Right atrium auricular region (tissue), 2 donors: Measurements from ENCODE around the gene MSRB3. TPM values are rescaled to one million over a fixed set of nuclear protein-coding genes. Genes with fewer than 3 reads are reported as not detected.

Experiments used
- DNase-seq: peaks from one replicate; pipeline ENCODE4 v3.0.0-alpha.2; 2019; ENCODE audit warnings: low spot score
- H3K27ac ChIP-seq, 2 donors: fragments of 200-600 bp; sonication (generic); 1 replicate in 1 of 2; 2 replicates in 1 of 2; pipeline ENCODE4 v1.5.1; 2016 to 2019
- H3K27me3 ChIP-seq, 2 donors: fragments of 200-600 bp; sonication (generic); one replicate each; pipeline versions ENCODE4 v1.5.1 to v1.6.0; 2017 to 2019
- H3K36me3 ChIP-seq: fragments of 200-600 bp; sonication (generic); one replicate; pipeline ENCODE4 v1.5.1; 2016
- H3K4me1 ChIP-seq, 2 donors: fragments of 200-600 bp; sonication (generic); one replicate each; pipeline versions ENCODE4 v1.5.1 to v1.6.0; 2017 to 2019
- H3K4me3 ChIP-seq, 2 donors: fragments of 200-600 bp; sonication (generic); 1 replicate in 1 of 2; 2 replicates in 1 of 2; pipeline ENCODE4 v1.5.1; 2017 to 2019; ENCODE audit warnings: mild to moderate bottlenecking in 1 of 2, moderate library complexity in 1 of 2
- H3K9me3 ChIP-seq, 2 donors: fragments of 200-600 bp; sonication (generic); one replicate each; pipeline ENCODE4 v1.5.1; 2019
- CTCF ChIP-seq, 2 donors: fragments of 200-600 bp; sonication (generic); IDR thresholded peaks; one replicate each; pipeline ENCODE4 v1.5.1; 2019; ENCODE audit warnings: antibody characterized with exemption in 2 of 2
- total RNA-seq, 2 donors: library from RNA; depleted of rRNA; stranded (reverse); fragments of >200 nt; gene quantifications; one replicate each; pipeline ENCODE4 v1.1.0, GENCODE V29; 2016

Gene MSRB3
- total RNA-seq, 2 donors from 2014 or later: 98.3 to 108 TPM

- peaks cover 2 to 25% of the 10 kb centered on the region in 2 donors for H3K4me1 ChIP-seq
- H3K27ac ChIP-seq: peak overlapping the region in 1 of 2 donors; percentile 25
- no peaks in the 10 kb centered on the region for H3K36me3 ChIP-seq
- peak; percentile 62 for DNase-seq
- no peak for TF ChIP-seq CTCF (IDR thresholded peaks at IDR 0.05)
- H3K9me3 ChIP-seq: no peaks in the 10 kb centered on the region
- H3K27me3 ChIP-seq: no peaks in the 10 kb centered on the region
- no peak overlapping the region for H3K4me3 ChIP-seq
Measured at GRCh38 chr12:65510584-65511050, 232.1 kb downstream of the MSRB3 start.

- no peak for TF ChIP-seq CTCF (IDR thresholded peaks at IDR 0.05)
- no peaks in the 10 kb centered on the region for H3K36me3 ChIP-seq
- no peaks in the 10 kb centered on the region for H3K27me3 ChIP-seq
- no peaks in the 10 kb centered on the region for H3K9me3 ChIP-seq
- no peak overlapping the region for H3K4me3 ChIP-seq
- no peak for DNase-seq
- H3K27ac ChIP-seq: peak overlapping the region in 1 of 2 donors; percentile 25
- H3K4me1 ChIP-seq: peaks cover 2 to 25% of the 10 kb centered on the region in 2 donors
Measured at GRCh38 chr12:65511134-65511834, 232.8 kb downstream of the MSRB3 start.

GRCh38 chr12:65511912-65512311 lies 233.4 kb downstream of the MSRB3 start:
- Histone ChIP-seq H3K36me3 (no peaks in the 10 kb centered on the region), H3K27me3 (no peaks in the 10 kb centered on the region), H3K27ac (no peak overlapping the region), H3K4me3 (no peak overlapping the region), H3K4me1 (peaks cover 2 to 25% of the 10 kb centered on the region in 2 donors), H3K9me3 (no peaks in the 10 kb centered on the region)
- DNase-seq: no peak
- TF ChIP-seq CTCF (IDR thresholded peaks at IDR 0.05): no peak

Other genes starting within 250 kb of the MSRB3 start
- under 1 TPM in 1 of 2 donors, not detected in 1; 0.28 TPM for gene WIF1, start 157.4 kb upstream of the MSRB3 start, total RNA-seq
- gene LEMD3, start 109.1 kb upstream of the MSRB3 start, total RNA-seq: 10 to 100 TPM; 11.3 to 14.0 TPM